ENCODE results near the gene TBC1D22A. TPM values are rescaled to one million over a fixed set of nuclear protein-coding genes. Genes with fewer than 3 reads are reported as not detected.

The TBC1D22A gene
- polyA plus RNA-seq, 1 donor (not counting 4 experiments of a cell fraction or from before 2014, with no cell fraction given): 20.9 TPM

DNA sequence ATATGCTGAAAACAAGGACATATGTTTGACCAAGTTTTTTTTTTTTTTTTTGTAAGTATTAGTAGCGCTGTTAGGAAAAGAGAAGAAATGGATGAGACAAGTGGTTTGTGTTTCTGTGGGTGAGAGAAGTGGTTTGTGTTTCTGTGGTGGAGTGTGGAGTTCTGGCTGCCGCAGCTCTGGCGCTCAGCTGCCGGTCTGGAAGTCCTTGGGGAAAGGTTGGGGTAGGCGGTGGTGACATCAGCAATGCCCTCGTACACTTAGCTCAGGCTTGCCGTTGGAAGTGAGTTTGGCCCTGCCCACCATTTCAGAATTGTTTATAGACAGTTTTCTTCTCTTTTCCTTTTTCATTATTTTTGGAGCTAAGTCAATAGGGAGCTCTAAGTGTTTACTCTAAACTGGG, 116.6 kb downstream of the TBC1D22A start:
- FAIRE-seq (no peak), DNase-seq (ENCODE audit: low read depth, low spot score) (no peak)
- dilution Hi-C loops (cut with MboI; ENCODE audit: extremely low pct_ligation_motif_present, low sequenced_read_pairs): no loop called here
- no peaks in the 10 kb centered on the region for H3K9me3 ChIP-seq (ENCODE audit: control insufficient read depth, low read depth, low read length)
- H3K4me3 ChIP-seq (ENCODE audit: control insufficient read depth in 2 of 3, extremely low read depth in 1 of 3, insufficient read depth in 2 of 3, low read depth in 1 of 3, low read length in 3 of 3): no peak overlapping the region
- no peaks in the 10 kb centered on the region for H4K20me1 ChIP-seq (ENCODE audit: control insufficient read depth, extremely low read depth, insufficient read depth, low read length)
- peaks cover 14% of the 10 kb centered on the region for H3K79me2 ChIP-seq (ENCODE audit: control insufficient read depth, insufficient read depth, low read length)
- peaks cover 4% of the 10 kb centered on the region for H3K4me1 ChIP-seq (ENCODE audit: control insufficient read depth, extremely low read depth, insufficient read depth, low read length)
- TF ChIP-seq EZH2 (IDR thresholded peaks at IDR 0.05; ENCODE audit: low read length): no peak
- TF ChIP-seq, protein P1, sequence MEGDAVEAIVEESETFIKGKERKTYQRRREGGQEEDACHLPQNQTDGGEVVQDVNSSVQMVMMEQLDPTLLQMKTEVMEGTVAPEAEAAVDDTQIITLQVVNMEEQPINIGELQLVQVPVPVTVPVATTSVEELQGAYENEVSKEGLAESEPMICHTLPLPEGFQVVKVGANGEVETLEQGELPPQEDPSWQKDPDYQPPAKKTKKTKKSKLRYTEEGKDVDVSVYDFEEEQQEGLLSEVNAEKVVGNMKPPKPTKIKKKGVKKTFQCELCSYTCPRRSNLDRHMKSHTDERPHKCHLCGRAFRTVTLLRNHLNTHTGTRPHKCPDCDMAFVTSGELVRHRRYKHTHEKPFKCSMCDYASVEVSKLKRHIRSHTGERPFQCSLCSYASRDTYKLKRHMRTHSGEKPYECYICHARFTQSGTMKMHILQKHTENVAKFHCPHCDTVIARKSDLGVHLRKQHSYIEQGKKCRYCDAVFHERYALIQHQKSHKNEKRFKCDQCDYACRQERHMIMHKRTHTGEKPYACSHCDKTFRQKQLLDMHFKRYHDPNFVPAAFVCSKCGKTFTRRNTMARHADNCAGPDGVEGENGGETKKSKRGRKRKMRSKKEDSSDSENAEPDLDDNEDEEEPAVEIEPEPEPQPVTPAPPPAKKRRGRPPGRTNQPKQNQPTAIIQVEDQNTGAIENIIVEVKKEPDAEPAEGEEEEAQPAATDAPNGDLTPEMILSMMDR (optimal IDR thresholded peaks at IDR 0.05 in 1 of 3, IDR thresholded peaks at IDR 0.05 in 1 of 3, conservative IDR thresholded peaks at IDR 0.05 in 1 of 3; ENCODE audit: extremely low read depth in 1 of 3, insufficient read depth in 2 of 3, low read length in 3 of 3): no peak
- H3K9me1 ChIP-seq (ENCODE audit: control insufficient read depth, extremely low read depth, insufficient read depth, low read length): no peaks in the 10 kb centered on the region
- no peak overlapping the region for H3K27ac ChIP-seq (ENCODE audit: control insufficient read depth, insufficient read depth, low read length)
- no peak overlapping the region for H3K9ac ChIP-seq (ENCODE audit: control insufficient read depth, extremely low read depth, insufficient read depth, low read length)
- no peaks in the 10 kb centered on the region for H3K27me3 ChIP-seq (ENCODE audit: control insufficient read depth, extremely low read depth, insufficient read depth, low read length)
- H3K36me3 ChIP-seq (ENCODE audit: control insufficient read depth in 2 of 2, extremely low read depth in 1 of 2, insufficient read depth in 2 of 2, low read length in 2 of 2): peaks cover 2 to 5% of the 10 kb centered on the region in 2 experiments
- no peak overlapping the region for H2AFZ ChIP-seq (ENCODE audit: control insufficient read depth, low read length)
- no peak overlapping the region for H3K4me2 ChIP-seq (ENCODE audit: control insufficient read depth, extremely low read depth, insufficient read depth, low read depth, low read length)

DNA sequence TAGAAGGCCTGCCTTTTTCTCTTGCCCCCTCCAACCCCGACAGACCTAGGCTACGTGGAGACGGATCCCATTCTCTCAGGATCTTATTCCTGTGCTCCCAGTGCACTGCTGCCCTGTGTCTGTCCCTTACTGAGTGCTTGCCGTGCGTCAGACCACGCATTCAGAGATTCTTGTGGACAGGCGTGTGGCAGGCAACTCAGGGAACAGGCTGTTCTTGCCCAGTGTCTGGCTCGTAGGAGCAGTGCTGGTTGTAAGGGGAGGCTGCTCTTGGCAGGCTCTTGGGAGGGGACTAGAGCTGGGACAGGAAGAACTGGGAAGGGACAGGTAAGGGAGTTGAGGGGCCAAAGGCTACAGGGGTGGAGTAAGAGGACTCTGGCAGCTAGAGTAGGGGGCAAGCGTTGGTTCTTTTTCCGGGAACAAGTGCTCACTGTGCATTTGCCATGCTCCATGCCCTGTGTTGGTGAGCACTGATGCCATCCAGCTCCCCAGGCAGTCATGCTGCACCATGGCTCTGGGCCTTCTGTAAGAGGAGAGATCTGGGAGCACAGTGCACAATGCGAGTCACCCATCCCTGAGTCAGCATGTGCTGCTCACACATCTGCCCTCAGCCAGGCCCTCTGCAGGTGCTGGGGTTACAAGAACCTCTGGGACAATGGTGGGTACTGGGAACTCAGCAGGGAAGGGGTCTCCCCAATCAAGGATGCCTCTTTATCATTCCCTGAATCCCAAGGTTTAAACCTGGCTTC, 119.1 kb downstream of the TBC1D22A start:
- H4K20me1 ChIP-seq (ENCODE audit: control insufficient read depth, extremely low read depth, insufficient read depth, low read length): no peaks in the 10 kb centered on the region
- H3K36me3 ChIP-seq (ENCODE audit: control insufficient read depth in 2 of 2, extremely low read depth in 1 of 2, insufficient read depth in 2 of 2, low read length in 2 of 2): peaks cover 2 to 8% of the 10 kb centered on the region in 2 experiments
- H3K79me2 ChIP-seq (ENCODE audit: control insufficient read depth, insufficient read depth, low read length): peaks cover 12% of the 10 kb centered on the region
- no peak overlapping the region for H3K4me3 ChIP-seq (ENCODE audit: control insufficient read depth in 2 of 3, extremely low read depth in 1 of 3, insufficient read depth in 2 of 3, low read depth in 1 of 3, low read length in 3 of 3)
- FAIRE-seq: no peak
- TF ChIP-seq, protein P1 (optimal IDR thresholded peaks at IDR 0.05 in 1 of 3, IDR thresholded peaks at IDR 0.05 in 1 of 3, conservative IDR thresholded peaks at IDR 0.05 in 1 of 3; ENCODE audit: extremely low read depth in 1 of 3, insufficient read depth in 2 of 3, low read length in 3 of 3): no peak
- TF ChIP-seq EZH2 (IDR thresholded peaks at IDR 0.05; ENCODE audit: low read length): no peak
- dilution Hi-C loops (cut with MboI; ENCODE audit: extremely low pct_ligation_motif_present, low sequenced_read_pairs): no loop called here
- H3K9me1 ChIP-seq (ENCODE audit: control insufficient read depth, extremely low read depth, insufficient read depth, low read length): no peaks in the 10 kb centered on the region
- no peak overlapping the region for H3K4me2 ChIP-seq (ENCODE audit: control insufficient read depth, extremely low read depth, insufficient read depth, low read depth, low read length)
- no peaks in the 10 kb centered on the region for H3K27me3 ChIP-seq (ENCODE audit: control insufficient read depth, extremely low read depth, insufficient read depth, low read length)
- H2AFZ ChIP-seq (ENCODE audit: control insufficient read depth, low read length): no peak overlapping the region
- H3K27ac ChIP-seq (ENCODE audit: control insufficient read depth, insufficient read depth, low read length): no peak overlapping the region
- H3K9me3 ChIP-seq (ENCODE audit: control insufficient read depth, low read depth, low read length): no peaks in the 10 kb centered on the region
- DNase-seq (ENCODE audit: low read depth, low spot score): no peak
- H3K4me1 ChIP-seq (ENCODE audit: control insufficient read depth, extremely low read depth, insufficient read depth, low read length): peaks cover 4% of the 10 kb centered on the region
- no peak overlapping the region for H3K9ac ChIP-seq (ENCODE audit: control insufficient read depth, extremely low read depth, insufficient read depth, low read length)

Measured in keratinocyte (primary cell).